MV-4-11 (cell line): Measurements from ENCODE around the gene S1PR1.

Experiments
- DNase-seq: peaks from one replicate; lab custom pipeline; 2025; lab: John Stamatoyannopoulos, UW

Gene S1PR1

DNA sequence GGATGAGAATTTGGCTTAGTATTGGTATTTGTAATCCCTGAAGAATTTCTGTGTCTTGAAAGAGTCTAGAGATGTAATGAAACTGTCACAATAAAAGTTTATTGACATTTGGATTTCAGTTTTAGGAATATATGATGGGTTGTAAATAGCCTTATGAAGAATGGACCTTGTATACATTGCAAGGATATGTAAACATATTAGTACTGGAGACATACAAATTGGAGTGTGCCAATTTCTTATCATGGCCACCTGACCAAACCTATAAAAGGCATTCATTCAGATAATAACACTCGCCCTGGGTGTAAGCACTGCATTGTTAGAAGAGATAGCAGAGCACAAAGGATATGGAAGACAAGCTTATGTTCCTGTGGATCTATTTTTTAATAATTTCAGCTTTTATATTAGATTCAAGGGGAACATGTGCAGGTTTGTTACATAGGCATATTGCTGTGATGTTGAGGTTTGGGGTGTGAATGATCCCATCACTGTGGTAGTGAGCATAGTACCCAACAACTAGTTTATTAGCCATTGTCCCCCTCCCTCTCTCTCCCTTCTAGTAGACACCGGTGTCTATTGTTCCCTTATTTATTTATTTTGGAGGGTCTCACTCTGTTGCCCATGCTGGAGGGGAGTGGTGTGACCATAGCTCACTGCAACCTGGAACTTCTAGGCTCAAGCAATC lies 8.6 kb downstream of the S1PR1 start:
- DNase-seq = no peak

DNA sequence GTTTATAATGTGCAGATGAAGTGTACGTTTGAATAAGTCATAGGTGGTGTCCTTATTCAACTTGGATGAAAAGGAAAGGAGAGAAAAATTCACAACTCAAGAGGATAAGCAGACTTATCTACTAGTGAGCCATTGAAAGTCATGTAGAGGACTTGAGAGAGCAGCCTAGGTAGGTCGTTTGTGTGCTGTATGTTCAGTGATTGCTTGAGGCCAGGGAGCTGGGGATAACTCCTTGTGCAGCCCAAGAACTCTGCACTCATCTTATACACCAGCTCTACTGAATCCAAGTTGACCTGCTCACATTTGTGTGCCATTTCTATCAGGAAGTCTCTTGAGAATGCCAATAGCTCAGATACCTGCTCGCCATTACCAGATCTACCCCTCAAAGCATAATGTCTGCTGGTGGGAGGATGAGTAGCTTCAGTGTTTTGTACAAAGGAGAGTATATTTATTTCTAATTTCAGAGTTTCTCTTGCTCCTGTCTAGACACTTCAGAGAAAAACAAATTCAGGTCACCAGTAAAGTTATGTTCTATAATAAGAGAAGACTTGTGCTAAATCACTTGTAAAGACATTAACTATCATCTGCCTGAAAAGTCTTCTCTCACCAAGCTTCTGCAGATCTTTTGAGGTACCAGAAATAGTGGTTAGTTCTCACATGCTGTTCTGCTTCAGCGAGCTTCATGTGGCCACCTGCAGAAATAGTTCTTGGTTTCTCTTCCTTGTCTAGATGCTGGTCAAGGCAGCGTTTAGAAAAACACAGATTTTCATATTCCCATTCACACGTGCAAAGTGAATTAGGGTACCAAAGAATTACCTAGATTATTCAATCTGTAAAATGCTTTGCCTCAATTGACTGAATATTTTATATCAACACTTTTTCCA lies 10.8 kb downstream of the S1PR1 start:
- DNase-seq = no peak

DNA sequence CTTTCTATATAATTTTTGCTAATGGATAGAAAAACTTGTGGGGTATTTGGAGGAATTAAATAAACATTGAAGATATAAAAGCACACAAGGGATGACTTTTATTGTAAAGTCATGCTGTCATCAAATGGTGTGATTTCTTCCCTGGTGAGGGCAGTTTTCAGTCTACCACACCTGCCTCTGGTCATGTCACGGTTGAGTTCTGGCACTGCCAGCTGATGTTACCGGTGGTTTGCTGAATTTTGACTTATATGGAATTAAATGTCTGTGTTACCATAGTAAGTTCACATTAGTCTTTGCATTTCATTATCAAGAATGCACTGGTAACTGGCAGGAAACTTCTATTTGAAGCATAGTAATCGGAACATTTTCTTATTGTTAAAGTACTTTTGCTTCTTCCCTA lies 13.4 kb downstream of the S1PR1 start:
- no peak for DNase-seq

DNA sequence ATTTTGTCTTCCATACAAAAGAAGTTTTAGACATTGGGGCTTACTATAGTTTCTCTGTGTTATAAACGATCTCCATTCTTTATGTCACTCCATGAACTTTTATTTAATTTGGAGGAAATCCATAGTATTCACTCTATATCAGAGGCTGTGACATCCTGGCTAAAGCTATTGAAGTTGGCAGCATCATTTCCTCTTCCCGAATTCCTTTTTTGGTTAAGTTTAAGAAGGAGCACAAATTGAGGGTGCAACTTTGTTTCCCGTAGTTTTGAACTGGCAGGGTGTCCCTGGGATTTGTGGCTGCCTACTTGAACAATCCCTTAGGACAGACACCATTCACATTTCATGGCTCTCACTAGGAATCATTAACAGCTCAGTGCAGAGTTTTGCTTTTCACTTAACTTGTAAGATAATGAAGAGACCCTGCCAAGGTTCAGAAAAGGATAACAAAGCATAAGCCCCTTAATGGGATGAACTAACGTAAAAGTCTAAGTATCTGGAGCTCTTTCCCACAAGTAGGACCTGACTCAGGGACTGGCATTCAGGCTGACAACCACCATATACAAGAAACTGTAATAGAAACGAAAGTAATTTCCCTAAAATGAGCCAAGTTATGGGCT lies 13.9 kb downstream of the S1PR1 start:
- no peak for DNase-seq

DNA sequence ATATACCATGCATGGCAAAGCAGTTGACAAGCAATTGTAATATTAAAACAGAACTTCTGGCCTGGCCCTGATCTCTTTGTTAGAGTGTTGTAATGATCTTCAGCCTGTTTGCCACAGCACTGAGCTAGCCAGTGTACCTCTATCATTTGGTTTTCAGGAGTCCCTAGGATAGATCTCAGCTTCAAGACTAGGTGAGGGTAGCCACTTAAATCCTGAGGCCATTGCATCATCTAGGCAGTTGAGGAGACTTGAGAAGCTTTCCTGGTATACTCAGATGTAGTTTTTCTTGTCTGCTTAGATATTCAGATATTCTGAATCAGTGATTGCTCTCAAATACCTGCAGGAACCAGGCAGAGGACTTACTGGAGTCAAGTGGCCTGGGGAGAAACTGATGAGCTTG lies 14.7 kb downstream of the S1PR1 start:
- no peak for DNase-seq

- no peak for DNase-seq
Observed at GRCh38 chr1:101253976-101254674, 17.3 kb downstream of the S1PR1 start.

DNA sequence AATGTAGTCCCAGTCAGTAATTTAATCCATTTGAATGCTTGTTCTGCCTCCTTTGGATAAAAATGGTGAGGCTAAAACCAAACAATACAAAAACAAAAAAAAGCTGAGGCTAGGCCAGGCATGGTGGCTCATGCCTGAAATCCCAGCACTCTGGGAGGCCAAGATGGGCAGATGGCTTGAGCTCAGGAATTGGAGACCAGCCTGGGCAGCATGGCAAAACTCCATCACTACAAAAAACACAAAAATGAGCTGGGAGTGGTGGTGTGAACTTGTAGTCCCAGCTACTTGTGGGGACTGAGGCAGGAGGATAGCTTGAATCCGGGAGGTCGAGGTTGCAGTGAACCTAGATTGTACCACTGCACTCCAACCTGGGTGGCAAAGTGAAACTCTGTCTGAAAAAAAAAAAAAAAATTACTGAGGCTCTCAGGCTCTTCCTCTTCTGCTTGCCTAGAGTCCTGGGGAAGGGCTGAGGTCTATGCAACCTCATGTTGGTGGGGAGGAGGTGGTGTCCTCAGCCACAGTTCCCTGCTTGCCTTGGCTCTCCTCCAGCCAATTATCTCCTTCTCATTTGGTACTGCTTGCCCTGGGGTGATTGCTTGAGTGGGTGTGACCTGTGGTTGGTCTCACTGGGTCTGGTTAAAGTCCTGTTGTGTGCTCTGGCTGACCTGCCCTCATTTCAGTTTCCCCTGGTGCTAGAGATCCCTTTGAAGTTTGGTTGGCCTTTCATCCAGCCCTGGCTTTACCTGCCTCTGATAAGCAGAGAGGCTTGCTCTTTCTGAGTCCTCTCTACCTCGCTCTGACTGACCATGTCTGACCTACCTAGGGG lies 20.9 kb downstream of the S1PR1 start:
- DNase-seq = peak; percentile 87

DNA sequence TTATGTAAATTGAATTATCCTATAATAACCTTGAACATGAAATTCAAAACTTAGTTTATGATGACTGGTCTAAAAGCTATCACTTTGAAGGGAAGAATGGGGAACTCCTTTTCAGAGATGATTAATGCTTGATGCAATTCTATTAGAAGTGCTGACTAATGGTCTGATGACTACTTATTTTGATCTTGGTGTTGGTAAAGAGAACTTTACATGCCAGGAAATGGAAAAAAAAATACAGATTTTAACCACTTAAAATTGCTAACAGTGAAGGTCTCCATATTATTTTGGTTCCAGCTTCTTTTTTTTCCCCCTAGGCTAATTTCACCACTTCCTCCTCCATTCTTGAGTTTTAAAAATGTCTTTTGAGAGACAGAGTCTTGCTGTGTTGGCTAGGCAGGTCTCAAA lies 22.9 kb downstream of the S1PR1 start:
- peak; percentile 69 for DNase-seq

- DNase-seq = peak; percentile 27
Observed at GRCh38 chr1:101260556-101261350, 23.9 kb downstream of the S1PR1 start.

DNA sequence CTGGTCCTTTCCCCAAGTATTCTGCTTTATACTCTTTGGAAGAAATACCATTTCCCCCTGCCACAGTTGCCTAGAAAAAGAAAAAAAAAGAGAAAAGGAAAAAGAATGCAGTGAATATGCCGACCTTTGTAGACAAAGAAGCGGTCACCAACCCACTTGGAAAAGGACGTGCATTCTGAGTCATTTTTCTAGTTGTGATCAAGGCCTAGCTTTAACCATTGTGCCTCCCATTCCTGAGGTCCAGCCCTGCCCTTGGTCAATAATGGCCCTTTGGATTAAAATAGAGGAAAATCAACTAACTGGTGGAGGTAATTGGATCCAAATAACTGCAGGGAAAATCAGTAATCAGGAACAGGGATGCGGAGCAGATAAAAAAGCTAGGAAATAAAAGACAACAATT lies 24.8 kb downstream of the S1PR1 start:
- no peak for DNase-seq

DNA sequence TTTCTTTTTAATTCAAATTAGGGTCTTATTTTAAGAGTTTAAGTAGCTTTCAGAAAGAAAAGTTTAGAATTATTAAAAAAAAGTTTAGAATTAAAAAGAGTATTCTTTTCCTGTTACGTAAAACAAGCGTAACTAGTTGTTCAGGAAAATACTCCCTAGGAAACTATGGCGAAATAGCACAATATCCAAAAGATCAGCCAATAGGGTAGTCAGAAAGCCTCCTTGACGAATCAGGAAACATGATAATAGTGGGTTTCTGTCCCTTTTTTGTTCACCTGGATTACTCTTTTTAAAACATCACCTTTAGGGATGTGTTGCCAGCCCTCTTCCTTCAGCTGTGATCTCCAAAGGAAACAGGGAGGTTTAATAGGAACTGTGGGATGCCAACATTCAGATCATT lies 25.2 kb downstream of the S1PR1 start:
- no peak for DNase-seq

DNA sequence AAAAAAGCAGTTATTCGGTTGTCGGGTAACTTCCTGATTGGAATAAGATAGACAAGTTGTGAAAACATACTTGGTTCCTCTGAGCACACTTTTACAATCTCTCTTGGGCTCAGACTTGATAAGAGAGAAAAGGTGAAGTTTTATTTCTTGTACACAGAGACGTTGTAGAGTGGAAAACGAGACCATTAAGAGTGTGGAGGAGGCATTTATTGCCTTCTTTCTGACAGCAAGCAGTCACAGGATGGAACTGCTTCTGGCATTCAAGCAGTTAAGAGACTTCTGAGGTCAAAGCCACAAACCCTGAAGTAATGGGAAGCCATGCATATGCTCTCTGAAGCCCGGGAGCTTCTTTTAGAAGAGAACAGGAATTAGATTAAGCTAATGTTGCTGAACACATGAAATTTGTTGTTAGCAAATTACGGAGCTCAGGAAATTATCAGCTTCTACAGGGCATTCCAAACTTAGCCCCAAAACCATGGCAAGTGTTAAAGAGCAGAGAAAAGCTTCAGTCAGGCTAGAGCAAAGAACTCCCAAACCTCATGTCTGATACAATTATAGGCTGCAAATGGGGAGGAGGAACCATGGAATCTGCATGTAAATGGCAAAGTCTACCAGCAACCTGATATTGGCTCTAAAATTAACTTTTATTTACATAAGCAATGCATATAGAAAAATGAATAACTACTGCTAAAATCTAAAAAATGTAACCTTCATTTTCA lies 26.0 kb downstream of the S1PR1 start:
- DNase-seq = peak; percentile 78

DNA sequence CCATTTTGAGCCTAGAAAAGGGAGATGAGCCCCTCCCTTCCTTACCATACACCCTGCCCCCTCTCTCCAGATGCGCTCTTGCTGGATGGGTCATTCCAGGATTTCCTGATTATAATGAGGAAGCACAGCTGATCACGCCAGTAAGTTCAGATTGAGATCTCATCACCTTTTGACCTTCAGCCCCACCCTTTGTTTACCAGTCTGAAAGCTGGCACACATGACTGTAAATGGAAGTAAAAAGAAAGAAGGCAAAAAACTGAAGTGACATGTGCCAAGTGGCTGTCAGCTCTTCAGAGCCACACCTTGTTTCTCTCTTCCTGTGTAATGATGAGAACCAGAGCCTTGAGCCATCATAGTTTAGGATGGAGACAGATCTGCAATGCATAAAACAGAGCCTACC lies 27.9 kb downstream of the S1PR1 start:
- DNase-seq = no peak

GRCh38 chr1:101265684-101266083 lies 28.9 kb downstream of the S1PR1 start:
- DNase-seq = no peak

DNA sequence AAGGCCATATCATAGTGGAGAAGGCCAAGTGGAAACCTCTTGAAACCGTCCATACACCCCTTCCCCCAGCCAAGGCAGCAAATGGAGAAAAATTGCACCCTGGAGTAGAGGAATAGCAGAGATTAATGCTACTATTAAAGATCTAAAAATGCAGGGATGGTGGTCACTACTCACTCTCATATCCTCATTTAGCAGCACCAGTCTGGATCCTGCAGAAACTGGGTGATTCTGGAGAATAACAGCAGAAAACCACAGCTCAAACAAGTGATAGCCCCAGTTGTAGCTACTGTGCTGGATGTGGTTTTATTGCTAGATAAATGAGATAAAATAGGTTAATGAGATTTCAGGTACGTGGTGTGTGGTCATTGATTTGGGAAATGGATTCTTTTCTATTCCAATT lies 30.3 kb downstream of the S1PR1 start:
- DNase-seq = no peak

DNA sequence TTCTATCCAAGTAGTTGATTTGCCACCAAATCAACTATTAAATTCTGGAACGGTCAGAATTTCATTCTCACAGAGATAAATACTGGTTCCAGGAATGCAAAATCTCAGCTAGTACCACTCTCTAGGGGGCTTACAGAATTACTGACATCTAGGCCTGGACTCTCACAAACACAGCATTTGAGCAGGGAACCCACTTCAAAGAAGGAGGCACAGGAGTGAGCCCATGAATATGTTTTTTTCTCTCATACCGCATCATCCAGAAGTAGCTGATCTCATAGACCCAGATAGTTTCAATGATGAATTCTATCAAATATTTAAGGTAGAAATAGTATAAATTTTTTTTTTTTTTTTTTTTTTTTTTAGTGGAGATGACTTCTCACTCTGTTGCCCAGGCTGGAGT lies 32.1 kb downstream of the S1PR1 start:
- no peak for DNase-seq

GRCh38 chr1:101275672-101276071 lies 38.9 kb downstream of the S1PR1 start:
- DNase-seq = no peak

- DNase-seq = peak; percentile 52
Observed at GRCh38 chr1:101276818-101277217, 40.0 kb downstream of the S1PR1 start.

DNA sequence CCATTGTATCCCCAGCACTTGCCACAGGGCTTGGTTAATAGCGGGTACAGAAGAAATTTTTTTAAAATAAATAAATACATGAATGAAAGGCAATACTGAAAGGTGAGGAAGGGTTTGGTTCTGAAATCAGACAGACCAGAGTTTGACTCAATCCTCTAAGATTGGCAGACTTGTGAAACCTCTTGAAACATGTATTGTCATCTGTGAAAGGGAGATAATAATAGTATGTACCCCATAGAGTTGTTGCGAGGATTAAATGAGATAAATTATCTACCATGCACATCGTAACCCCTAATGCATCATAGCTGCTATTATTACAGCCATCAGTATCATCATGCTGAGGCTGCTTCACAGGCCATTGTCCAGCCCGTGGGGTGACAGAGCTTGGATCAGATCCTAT lies 41.4 kb downstream of the S1PR1 start:
- DNase-seq = no peak

DNA sequence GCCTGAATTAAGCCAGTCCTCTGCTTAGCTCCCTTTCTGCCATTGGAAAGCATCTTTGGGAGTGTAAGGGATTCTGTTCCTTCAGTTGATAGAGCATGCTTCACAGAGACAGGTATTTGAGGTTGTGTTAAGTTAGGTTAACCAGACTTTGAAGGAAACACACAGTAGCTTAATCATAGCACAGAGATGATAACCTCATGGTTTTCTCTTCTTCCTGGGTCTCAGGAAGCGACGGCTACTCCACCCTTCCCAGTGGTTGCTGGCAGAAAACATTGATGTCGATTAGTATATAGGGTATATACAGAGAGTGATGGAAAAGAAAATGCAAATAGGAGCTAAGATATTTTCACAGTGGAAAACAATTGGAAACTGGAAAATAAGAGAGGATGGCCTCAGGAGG lies 42.0 kb downstream of the S1PR1 start:
- DNase-seq = no peak
